Activated CD8-positive, alpha-beta memory T cell treated with anti-CD3 and anti-CD28 coated beads, Interleukin-2, amount 10 ng/mL, durations not matched to agents 7 days and 5 days (primary cell): Measurements from ENCODE around the gene PPHLN1. TPM values are rescaled to one million over a fixed set of nuclear protein-coding genes. Genes with fewer than 3 reads are reported as not detected.
A peak's percentile ranks its signal among the peaks of the same experiment; 100 is the strongest.

Experiments used
- ATAC-seq: fragments of 150-1000 bp; cut with Tn5 transposase; one replicate; pipeline ENCODE4 v1.10.0; 2021; ENCODE audit warnings: moderate library complexity
- CTCF ChIA-PET: fragments of 350-600 bp; sonication (Branson Sonifier 250); formaldehyde crosslinking; loops from one replicate; lab custom pipeline; 2021; ENCODE audit warnings: antibody characterized with exemption; lab: Charles Lee
- DNase-seq: peaks from one replicate; pipeline ENCODE4 v3.0.0-alpha.2; 2020
- H3K27ac Mint-ChIP-seq: one replicate; pipeline ENCODE4 v1.8.0; 2021; ENCODE audit warnings: mild to moderate bottlenecking, mixed read lengths
- H3K27me3 Mint-ChIP-seq: one replicate; pipeline ENCODE4 v1.8.0; 2021; ENCODE audit warnings: mixed read lengths
- H3K36me3 Mint-ChIP-seq: one replicate; pipeline ENCODE4 v1.8.0; 2021; ENCODE audit warnings: mild to moderate bottlenecking, mixed read lengths
- H3K4me1 Mint-ChIP-seq: one replicate; pipeline ENCODE4 v1.8.0; 2021; ENCODE audit warnings: mixed read lengths
- H3K4me3 Mint-ChIP-seq: one replicate; pipeline ENCODE4 v1.8.0; 2021; ENCODE audit warnings: mild to moderate bottlenecking, moderate library complexity, mixed read lengths
- H3K9me3 Mint-ChIP-seq: one replicate; pipeline ENCODE4 v1.8.0; 2022; ENCODE audit warnings: low read depth, mixed read lengths
- total RNA-seq, 2 experiments: library from RNA; stranded (reverse); gene quantifications; one replicate each; pipeline ENCODE4 v1.2.3, GENCODE V29; 2021

PPHLN1 gene
- total RNA-seq, 2 experiments from 2014 or later, result 84.1 to 86.1 TPM

DNA sequence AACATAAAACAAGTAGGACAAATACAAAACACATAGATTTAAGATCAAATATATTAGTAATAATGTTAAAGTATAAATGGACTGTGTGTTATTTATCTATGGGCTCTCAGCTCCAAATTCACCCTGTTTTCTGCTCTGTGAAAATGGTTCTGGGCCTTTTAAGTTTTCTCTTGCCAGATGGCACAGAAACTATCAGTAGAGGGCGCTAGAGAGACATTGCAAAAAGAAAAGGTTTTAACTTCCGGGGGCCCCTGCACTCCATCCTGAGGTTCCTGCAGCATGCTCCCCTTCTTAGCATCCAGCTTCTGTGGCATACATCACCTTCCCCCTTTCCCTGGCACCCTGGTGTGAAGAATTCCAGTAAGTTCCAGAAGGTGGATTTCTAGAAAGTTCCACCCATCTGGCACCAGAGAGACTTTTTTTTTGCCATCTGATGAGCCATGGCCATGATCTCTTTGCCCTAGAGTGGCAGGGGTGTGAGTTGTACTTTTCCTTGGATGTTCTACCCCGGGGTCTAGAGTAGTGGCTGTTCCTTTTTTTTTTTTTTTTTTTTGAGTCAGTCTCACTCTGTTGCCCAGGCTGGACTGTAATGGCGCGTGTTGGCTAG, 29.4 kb upstream of the PPHLN1 start:
- DNase-seq (no peak), ATAC-seq (no peak)
- Mint-ChIP-seq H3K27ac (no peak overlapping the region), H3K9me3 (no peaks in the 10 kb centered on the region), H3K36me3 (no peaks in the 10 kb centered on the region), H3K4me1 (peaks cover 19% of the 10 kb centered on the region), H3K4me3 (no peak overlapping the region), H3K27me3 (peaks cover 2% of the 10 kb centered on the region)
- CTCF ChIA-PET, result interaction anchor here (0.7 to 1.4 kb wide), 8 partner anchors 11 to 812 kb away, joined by 3 to 8 read pairs (median 3); no protein-coding TSS in a partner anchor

DNA sequence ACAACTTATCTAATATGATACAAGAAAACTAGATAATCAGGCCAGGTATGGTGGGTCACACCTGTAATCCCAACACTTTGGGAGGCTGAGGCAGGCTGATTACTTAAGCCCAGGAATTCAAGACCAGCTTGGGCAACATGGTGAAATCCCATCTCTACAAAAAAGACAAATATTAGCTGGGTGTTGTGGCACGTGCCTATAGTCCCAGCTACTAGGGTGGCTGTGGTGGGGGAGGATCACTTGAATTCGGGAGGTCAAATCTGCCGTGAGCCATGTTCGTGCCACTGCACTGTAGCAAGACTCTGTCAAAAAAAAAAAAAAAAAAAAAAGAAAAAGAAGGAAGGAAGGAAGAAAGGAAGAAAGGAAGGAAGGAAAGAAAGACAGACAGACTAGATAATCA, 27.1 kb upstream of the PPHLN1 start:
- Mint-ChIP-seq H3K36me3 (no peaks in the 10 kb centered on the region), H3K9me3 (no peaks in the 10 kb centered on the region), H3K27me3 (no peaks in the 10 kb centered on the region), H3K4me3 (peak overlapping the region; percentile 61), H3K27ac (peak overlapping the region; percentile 88), H3K4me1 (peaks cover 19% of the 10 kb centered on the region)
- ATAC-seq, result no peak
- CTCF ChIA-PET, result interaction anchor here (1.0 to 1.5 kb wide), 3 partner anchors 35 to 77 kb away, joined by 3 to 6 read pairs (median 3); no protein-coding TSS in a partner anchor
- no peak for DNase-seq

DNA sequence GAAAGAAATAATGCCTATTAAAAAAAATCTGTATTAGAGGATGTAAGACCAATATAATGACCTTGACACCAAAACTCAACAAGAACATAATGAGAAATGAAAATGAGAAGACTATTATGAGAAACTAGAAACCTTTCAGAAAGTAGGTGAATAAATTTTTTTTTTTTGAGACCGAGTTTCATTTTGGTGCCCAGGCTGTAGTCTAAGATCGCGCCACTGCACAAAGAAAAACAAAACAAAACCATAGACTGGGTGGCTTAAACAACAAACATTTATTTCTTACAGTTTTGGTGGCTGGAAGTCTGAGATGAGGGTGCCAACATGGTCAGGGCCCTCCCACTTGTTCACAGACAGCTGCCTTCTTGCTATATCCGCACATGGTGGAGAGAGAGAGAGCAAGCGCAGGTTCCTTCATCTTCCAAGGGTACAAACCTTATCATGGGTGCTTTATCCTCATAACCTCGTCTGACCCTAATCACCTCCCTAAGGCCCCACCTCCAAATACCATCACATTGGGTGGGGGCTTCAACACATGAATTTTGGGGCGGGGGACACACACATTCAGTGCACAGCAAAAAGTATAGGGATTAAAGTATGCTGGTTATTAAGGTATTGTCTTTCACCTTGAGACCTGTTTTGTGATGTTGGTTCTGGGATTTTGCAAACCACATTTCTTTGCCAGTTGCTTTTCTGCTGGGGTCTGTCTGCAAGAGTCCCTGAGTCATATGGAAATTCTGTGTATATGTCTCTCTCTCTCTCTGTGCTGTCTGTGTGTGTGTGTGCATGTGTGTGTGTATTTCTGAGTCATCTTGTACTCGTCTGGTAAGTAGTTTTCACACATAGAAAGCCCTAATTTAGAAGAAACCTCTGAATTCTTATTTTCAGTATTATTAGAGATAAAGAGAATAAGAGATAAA, 26.3 kb upstream of the PPHLN1 start:
- peak; percentile 87 for ATAC-seq
- Mint-ChIP-seq H3K4me1 (peaks cover 19% of the 10 kb centered on the region), H3K4me3 (peak overlapping the region; percentile 61), H3K9me3 (no peaks in the 10 kb centered on the region), H3K27me3 (no peaks in the 10 kb centered on the region), H3K36me3 (no peaks in the 10 kb centered on the region), H3K27ac (peak overlapping the region; percentile 88)
- peak; percentile 88 for DNase-seq
- CTCF ChIA-PET, result interaction anchor here (1.0 to 1.5 kb wide), 2 partner anchors 72 to 78 kb away, joined by 3 to 6 read pairs; no protein-coding TSS in a partner anchor

DNA sequence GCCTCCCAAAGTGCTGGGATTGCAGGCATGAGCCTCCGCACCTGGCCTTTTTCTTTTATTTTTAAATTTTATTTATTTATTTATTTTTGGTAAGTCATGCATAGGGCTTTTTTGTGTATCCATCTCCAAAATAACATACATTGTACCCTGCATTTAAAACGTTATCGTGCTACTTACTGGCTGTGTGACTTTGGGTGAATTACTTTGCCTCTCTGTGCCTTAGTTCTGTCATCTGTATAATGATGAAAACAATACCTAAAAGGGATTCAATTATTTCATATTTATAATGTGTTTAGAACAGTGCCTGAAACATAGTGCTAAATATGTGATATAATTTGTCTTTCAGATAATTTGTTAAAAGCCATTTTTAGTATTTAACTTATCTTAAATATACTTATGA, 19.7 kb upstream of the PPHLN1 start:
- CTCF ChIA-PET, result no interaction called here
- no peaks in the 10 kb centered on the region for H3K27me3 Mint-ChIP-seq
- H3K9me3 Mint-ChIP-seq, result no peaks in the 10 kb centered on the region
- H3K36me3 Mint-ChIP-seq, result no peaks in the 10 kb centered on the region
- peaks cover 2% of the 10 kb centered on the region for H3K4me1 Mint-ChIP-seq
- H3K4me3 Mint-ChIP-seq, result no peak overlapping the region
- no peak for ATAC-seq
- H3K27ac Mint-ChIP-seq, result no peak overlapping the region
- DNase-seq, result no peak

DNA sequence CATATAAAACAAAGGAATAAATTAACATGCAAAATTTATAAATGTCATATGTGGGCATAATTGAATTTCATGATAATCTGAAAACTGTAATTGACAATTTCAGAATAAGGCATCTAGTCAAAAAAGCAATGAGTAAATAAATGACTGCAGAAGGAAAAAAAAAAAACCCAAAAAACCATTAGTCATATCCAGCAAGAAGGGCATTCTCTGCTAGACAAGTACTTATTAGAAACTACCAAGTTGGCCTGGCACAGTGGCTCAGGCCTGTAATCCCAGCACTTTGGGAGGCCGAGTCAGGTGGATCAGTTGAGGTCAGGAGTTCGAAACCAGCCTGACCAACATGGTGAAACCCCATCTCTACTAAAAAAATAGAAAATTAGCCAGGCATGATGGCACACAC, 17.6 kb upstream of the PPHLN1 start:
- DNase-seq, result no peak
- H3K4me3 Mint-ChIP-seq, result no peak overlapping the region
- H3K27ac Mint-ChIP-seq, result no peak overlapping the region
- H3K36me3 Mint-ChIP-seq, result peaks cover 5% of the 10 kb centered on the region
- H3K27me3 Mint-ChIP-seq, result no peaks in the 10 kb centered on the region
- no peaks in the 10 kb centered on the region for H3K9me3 Mint-ChIP-seq
- peaks cover 2% of the 10 kb centered on the region for H3K4me1 Mint-ChIP-seq
- ATAC-seq, result no peak
- CTCF ChIA-PET, result no interaction called here

DNA sequence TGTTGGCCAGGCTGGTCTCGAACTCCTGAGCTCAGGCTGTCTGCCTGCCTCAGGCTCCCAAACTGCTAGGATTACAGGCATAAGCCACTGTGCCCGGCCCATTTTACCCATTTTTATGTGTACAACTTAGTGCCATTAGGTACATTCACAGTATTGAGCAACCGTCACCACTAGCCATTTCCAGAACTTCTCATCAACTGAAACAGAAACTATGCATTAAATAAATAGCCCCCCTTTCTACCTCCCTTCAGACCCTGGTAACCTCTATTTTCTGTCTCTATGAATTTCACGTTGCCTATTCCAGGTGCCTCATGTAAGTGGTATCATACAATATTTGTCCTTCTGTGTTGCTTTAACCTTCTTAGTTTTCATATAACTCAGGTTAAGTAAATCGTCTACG, 16.0 kb upstream of the PPHLN1 start:
- Mint-ChIP-seq H3K36me3 (peaks cover 10% of the 10 kb centered on the region), H3K9me3 (no peaks in the 10 kb centered on the region), H3K27me3 (no peaks in the 10 kb centered on the region), H3K4me3 (no peak overlapping the region), H3K4me1 (peaks cover 2% of the 10 kb centered on the region), H3K27ac (no peak overlapping the region)
- ATAC-seq, result no peak
- CTCF ChIA-PET, result no interaction called here
- DNase-seq, result no peak

DNA sequence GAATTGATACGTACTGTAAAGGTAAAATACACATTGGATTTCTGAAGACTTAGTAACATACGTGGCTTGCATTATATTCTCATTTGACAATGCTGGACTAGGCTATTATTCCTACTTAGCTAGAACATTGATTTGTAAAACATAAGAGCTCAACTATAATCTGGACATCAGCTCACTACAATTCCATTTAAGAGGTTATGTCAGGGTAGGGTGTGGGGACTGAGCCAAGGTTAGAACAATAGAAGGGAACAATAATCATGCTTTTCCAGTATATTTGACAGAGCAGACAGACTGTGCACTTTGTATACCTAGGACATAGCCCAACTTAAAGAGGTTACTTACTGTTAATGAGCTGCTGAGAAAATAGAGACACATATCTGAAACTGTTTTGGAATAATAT, 10.9 kb upstream of the PPHLN1 start:
- Mint-ChIP-seq H3K9me3 (no peaks in the 10 kb centered on the region), H3K27ac (no peak overlapping the region), H3K4me3 (no peak overlapping the region), H3K4me1 (peaks cover 1% of the 10 kb centered on the region), H3K27me3 (no peaks in the 10 kb centered on the region), H3K36me3 (peaks cover 17% of the 10 kb centered on the region)
- ATAC-seq (no peak), DNase-seq (no peak)
- CTCF ChIA-PET, result interaction anchor here (0.6 to 1.5 kb wide), 2 partner anchors 17 to 31 kb away, joined by 3 to 4 read pairs; no protein-coding TSS in a partner anchor

DNA sequence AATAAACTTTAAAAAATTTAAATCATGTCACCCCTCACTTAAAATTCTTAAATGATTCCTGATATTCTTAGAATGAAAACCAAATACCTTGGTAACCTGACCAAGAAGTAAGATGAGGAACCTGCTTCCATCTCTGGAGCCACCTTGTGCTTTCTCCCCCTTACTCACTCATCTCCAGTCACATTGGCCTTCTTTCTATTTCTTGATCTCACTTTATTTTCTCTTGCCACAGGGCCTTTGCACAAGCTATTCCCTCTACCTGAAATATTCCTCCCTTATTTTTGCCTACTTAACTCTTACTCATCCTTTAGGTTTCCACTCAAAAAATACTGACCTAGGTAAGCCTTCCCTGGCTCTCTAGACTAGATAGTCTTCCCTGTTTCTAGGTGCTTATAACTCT, 5.2 kb upstream of the PPHLN1 start:
- H3K27me3 Mint-ChIP-seq, result no peaks in the 10 kb centered on the region
- H3K4me3 Mint-ChIP-seq, result no peak overlapping the region
- H3K36me3 Mint-ChIP-seq, result peaks cover 24% of the 10 kb centered on the region
- peaks cover 18% of the 10 kb centered on the region for H3K4me1 Mint-ChIP-seq
- DNase-seq (no peak), ATAC-seq (no peak)
- no peak overlapping the region for H3K27ac Mint-ChIP-seq
- CTCF ChIA-PET, result no interaction called here
- H3K9me3 Mint-ChIP-seq, result no peaks in the 10 kb centered on the region

DNA sequence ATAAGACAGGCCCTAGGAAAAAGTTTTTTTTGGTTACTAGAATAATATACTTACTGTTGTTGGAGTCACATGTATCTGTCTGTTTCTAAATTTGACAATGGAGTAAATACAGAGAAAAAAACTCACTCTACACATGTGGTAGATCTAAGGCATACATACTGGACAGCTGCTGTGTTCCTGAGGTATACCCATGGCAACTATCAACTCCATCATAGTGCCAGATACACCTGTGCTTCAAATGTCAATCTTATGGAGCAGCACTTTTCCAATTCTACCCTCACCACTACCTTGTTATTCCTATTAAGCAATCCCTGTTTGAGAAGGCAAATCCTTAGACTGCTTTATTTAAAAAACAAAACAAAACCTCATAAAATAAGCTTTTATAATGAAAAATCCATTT, 3.4 kb upstream of the PPHLN1 start:
- Mint-ChIP-seq H3K36me3 (peaks cover 27% of the 10 kb centered on the region), H3K9me3 (no peaks in the 10 kb centered on the region), H3K27ac (no peak overlapping the region), H3K4me1 (peaks cover 24% of the 10 kb centered on the region), H3K27me3 (no peaks in the 10 kb centered on the region), H3K4me3 (no peak overlapping the region)
- CTCF ChIA-PET, result no interaction called here
- ATAC-seq (no peak), DNase-seq (no peak)

DNA sequence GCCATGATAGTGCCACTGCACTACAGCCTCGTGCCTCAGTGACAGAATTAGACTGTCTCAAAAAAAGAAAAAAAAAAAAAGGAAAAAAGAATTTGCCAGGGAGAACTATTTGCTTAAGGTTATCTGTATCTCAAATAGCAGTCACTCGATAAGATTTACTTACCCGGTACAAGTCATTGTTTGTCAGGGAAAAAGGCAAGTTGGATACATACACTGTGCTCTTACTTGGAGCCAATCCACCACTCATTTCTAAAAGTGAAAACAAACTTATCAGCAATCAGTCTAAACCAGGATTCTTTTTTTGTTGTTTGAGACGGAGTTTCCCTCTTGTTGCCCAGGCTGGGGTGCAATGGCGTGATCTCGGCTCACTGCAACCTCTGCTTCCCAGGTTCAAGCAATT, 2.1 kb upstream of the PPHLN1 start:
- Mint-ChIP-seq H3K9me3 (no peaks in the 10 kb centered on the region), H3K27me3 (no peaks in the 10 kb centered on the region), H3K4me3 (no peak overlapping the region), H3K4me1 (peaks cover 33% of the 10 kb centered on the region), H3K36me3 (peaks cover 26% of the 10 kb centered on the region), H3K27ac (no peak overlapping the region)
- CTCF ChIA-PET, result interaction anchor here (0.7 kb wide), 1 partner anchor 8 kb away, joined by 3 read pairs; no protein-coding TSS in a partner anchor
- no peak for ATAC-seq
- no peak for DNase-seq

DNA sequence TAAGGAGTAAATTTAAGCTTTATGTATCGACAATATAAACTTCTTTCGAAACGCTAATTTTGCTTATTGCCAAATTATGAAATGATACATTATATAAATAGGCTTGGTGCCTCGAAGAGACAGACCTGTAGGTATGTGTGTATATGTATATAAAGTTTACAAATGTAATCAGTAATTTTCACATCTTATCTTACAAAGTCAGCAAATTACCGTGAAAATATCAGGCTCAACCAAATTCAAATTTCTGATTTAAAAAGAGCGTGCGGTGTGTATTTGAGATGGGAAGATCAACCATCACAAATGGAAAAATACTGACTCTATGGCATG, 678 bp upstream of the PPHLN1 start:
- Mint-ChIP-seq H3K36me3 (peaks cover 21% of the 10 kb centered on the region), H3K4me3 (peak overlapping the region; percentile 98), H3K4me1 (peaks cover 41% of the 10 kb centered on the region), H3K27me3 (no peaks in the 10 kb centered on the region), H3K9me3 (no peaks in the 10 kb centered on the region), H3K27ac (peak overlapping the region; percentile 95)
- no peak for DNase-seq
- ATAC-seq, result no peak
- CTCF ChIA-PET, result no interaction called here

DNA sequence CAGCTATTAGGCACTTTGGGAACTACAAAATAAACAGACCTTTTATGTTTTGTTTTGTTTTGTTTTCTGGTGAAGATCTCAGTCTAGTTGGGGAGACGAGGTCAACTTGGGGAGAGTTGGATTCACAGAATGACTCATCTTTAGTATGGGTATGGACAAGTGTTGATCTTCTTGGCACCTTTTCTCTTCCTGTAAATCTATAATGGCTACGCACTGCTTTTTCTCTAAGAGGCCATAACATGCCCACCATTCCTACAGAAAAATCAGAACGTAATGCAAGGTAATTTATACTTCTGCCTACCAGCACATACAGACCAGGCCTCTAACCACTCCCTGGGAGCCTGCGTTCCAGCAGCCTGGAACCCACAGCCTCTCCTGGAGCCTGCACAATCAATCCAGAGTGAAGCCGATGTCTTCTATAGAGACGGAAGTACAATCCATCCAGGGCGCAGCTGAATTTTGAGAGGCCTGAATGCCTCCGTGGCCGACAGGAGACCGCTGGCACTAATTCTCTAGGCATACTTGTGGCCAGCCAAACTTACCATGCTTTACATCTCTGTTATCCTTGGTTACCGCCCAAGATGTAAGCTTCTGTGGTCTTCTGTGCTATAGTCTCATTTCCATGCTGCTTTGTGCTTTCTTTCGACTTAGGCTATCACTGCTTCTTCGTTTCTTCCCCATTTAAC, 717 bp downstream of the PPHLN1 start:
- CTCF ChIA-PET, result interaction anchor here (0.7 kb wide), 1 partner anchor 46 kb away, joined by 3 read pairs; no protein-coding TSS in a partner anchor
- Mint-ChIP-seq H3K27ac (peak overlapping the region; percentile 95), H3K4me1 (peaks cover 52% of the 10 kb centered on the region), H3K36me3 (peaks cover 12% of the 10 kb centered on the region), H3K27me3 (no peaks in the 10 kb centered on the region), H3K9me3 (no peaks in the 10 kb centered on the region), H3K4me3 (peak overlapping the region; percentile 98)
- ATAC-seq, result peak; percentile 27
- DNase-seq, result no peak

DNA sequence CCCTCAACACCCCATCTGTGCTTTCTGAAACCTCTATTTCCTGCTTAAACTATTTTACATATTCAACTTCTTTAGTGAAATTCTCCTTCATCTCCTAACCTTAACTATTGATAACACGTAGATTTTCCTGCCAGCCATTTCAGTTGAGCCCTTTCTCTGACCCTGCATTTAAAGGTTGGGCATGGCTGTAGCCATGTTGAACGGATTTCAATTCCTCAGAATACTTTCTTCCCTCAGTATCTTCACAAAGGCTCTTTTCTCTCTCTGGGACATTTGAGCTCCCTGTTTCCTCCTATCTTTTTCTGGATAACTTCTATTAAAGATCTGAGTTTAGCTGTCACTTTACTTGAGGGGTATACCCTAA, 1.2 kb downstream of the PPHLN1 start:
- Mint-ChIP-seq H3K36me3 (peaks cover 12% of the 10 kb centered on the region), H3K4me3 (peak overlapping the region; percentile 98), H3K27me3 (no peaks in the 10 kb centered on the region), H3K4me1 (peaks cover 57% of the 10 kb centered on the region), H3K9me3 (no peaks in the 10 kb centered on the region), H3K27ac (peak overlapping the region; percentile 95)
- ATAC-seq (no peak), DNase-seq (no peak)
- CTCF ChIA-PET, result interaction anchor here (0.7 kb wide), 1 partner anchor 45 kb away, joined by 3 read pairs; no protein-coding TSS in a partner anchor
